Omental fat pad (tissue), 4 donors: Measurements from ENCODE around the gene ETV6. TPM values are rescaled to one million over a fixed set of nuclear protein-coding genes. Genes with fewer than 3 reads are reported as not detected.

Experiments
- ATAC-seq: fragments of 150-250 bp; one replicate; pipeline ENCODE4 v1.9.1; 2016; ENCODE audit warnings: mild to moderate bottlenecking, moderate library complexity; ENCODE audit not compliant: low FRiP score
- DNase-seq: peaks from one replicate; pipeline ENCODE4 v3.0.0-alpha.2; 2019; ENCODE audit warnings: low spot score
- CTCF ChIP-seq, 3 donors: fragments of 450-650 bp; IDR thresholded peaks; one replicate each; pipeline ENCODE4 v1.5.1; 2016 to 2017; ENCODE audit warnings: antibody characterized with exemption in 3 of 3, mild to moderate bottlenecking in 3 of 3, moderate library complexity in 2 of 3
- total RNA-seq, 4 donors: library from RNA; depleted of rRNA; stranded (reverse); fragments of >200 nt; gene quantifications; one replicate each; pipeline ENCODE4 v1.1.0, GENCODE V29; 2016

Gene ETV6
- total RNA-seq, 4 donors from 2014 or later, result 9.3 to 28.2 (median 17.6) TPM

GRCh38 chr12:11812241-11812585 lies 162.7 kb downstream of the ETV6 start:
- DNase-seq, result no peak
- peak; percentile 3 for ATAC-seq
- TF ChIP-seq CTCF (IDR thresholded peaks at IDR 0.05), result no peak

- ATAC-seq, result peak; percentile 47
- no peak for TF ChIP-seq CTCF (IDR thresholded peaks at IDR 0.05)
Observed at GRCh38 chr12:11812586-11813437, 163.3 kb downstream of the ETV6 start.

GRCh38 chr12:11813438-11813813 lies 164.0 kb downstream of the ETV6 start:
- TF ChIP-seq CTCF (IDR thresholded peaks at IDR 0.05), result no peak
- no peak for DNase-seq
- ATAC-seq, result no peak

More at GRCh38 chr12:11812586-11813437, 163.3 kb downstream of the ETV6 start:
- DNase-seq, result no peak

- no peak for TF ChIP-seq CTCF (IDR thresholded peaks at IDR 0.05)
- DNase-seq, result no peak
- no peak for ATAC-seq
Observed at GRCh38 chr12:11814374-11814773, 164.9 kb downstream of the ETV6 start.

GRCh38 chr12:11815397-11815796 lies 165.9 kb downstream of the ETV6 start:
- no peak for ATAC-seq
- TF ChIP-seq CTCF (IDR thresholded peaks at IDR 0.05), result no peak
- no peak for DNase-seq

- TF ChIP-seq CTCF (IDR thresholded peaks at IDR 0.05), result no peak
- ATAC-seq, result no peak
Observed at GRCh38 chr12:11819643-11820042, 170.2 kb downstream of the ETV6 start.

GRCh38 chr12:11820476-11820875 lies 171.0 kb downstream of the ETV6 start:
- ATAC-seq, result no peak
- no peak for TF ChIP-seq CTCF (IDR thresholded peaks at IDR 0.05)
- no peak for DNase-seq

More at GRCh38 chr12:11819643-11820042, 170.2 kb downstream of the ETV6 start:
- no peak for DNase-seq
